Astrocyte of the spinal cord (primary cell): Measurements from ENCODE around the gene ZC3H8.

ENCODE experiments used
- DNase-seq: peaks from one replicate; pipeline ENCODE4 v3.0.0; 2011; ENCODE audit warnings: low read depth, low spot score
- H3K4me3 ChIP-seq: 2 replicates; pipeline ENCODE4 v1.5.1; 2011; ENCODE audit warnings: low read depth, mild to moderate bottlenecking, low read length, moderate library complexity
- CTCF ChIP-seq: IDR thresholded peaks from 2 replicates; pipeline ENCODE4 v1.5.1; 2012; ENCODE audit warnings: low read depth, mild to moderate bottlenecking, low read length, inconsistent platforms
- in situ Hi-C: cut with HindIII; loops from 2 replicates; pipeline ENCODE4 v1.10.0; 2017; ENCODE audit warnings: low sequenced_read_pairs

The ZC3H8 gene

GRCh38 chr2:112275887-112276773 lies 21.3 kb upstream of the ZC3H8 start:
- in situ Hi-C loops, result no loop called here
- TF ChIP-seq CTCF, result no peak
- H3K4me3 ChIP-seq, result peak overlapping the region; percentile 62
- DNase-seq, result peak; percentile 88

- H3K4me3 ChIP-seq, result peak within 1 kb of the TSS; percentile 62
- peak; percentile 99 for DNase-seq
- in situ Hi-C loops, result no loop called here
- TF ChIP-seq CTCF, result peak; percentile 7
Measured at GRCh38 chr2:112275311-112275886, 20.6 kb upstream of the ZC3H8 start, which contains the start of gene ZC3H6. Gene ZC3H6, plus strand, starts transcription at chr2:112275597. Its CDS starts 398 bp downstream, at chr2:112275995.

GRCh38 chr2:112273349-112273748 lies 18.5 kb upstream of the ZC3H8 start:
- no peak for TF ChIP-seq CTCF
- no peak for DNase-seq
- in situ Hi-C loops, result no loop called here
- H3K4me3 ChIP-seq, result no peak overlapping the region

GRCh38 chr2:112272669-112273068 lies 17.8 kb upstream of the ZC3H8 start:
- in situ Hi-C loops, result no loop called here
- no peak overlapping the region for H3K4me3 ChIP-seq
- TF ChIP-seq CTCF, result no peak
- DNase-seq, result no peak

- in situ Hi-C loops, result no loop called here
- DNase-seq, result no peak
- no peak for TF ChIP-seq CTCF
- H3K4me3 ChIP-seq, result no peak overlapping the region
Measured at GRCh38 chr2:112268547-112268946, 13.7 kb upstream of the ZC3H8 start.

GRCh38 chr2:112262876-112263275 lies 8.0 kb upstream of the ZC3H8 start:
- no peak for DNase-seq
- no peak overlapping the region for H3K4me3 ChIP-seq
- in situ Hi-C loops, result no loop called here
- TF ChIP-seq CTCF, result no peak
